ENCODE results near the gene GLIS1.

The GLIS1 gene

DNA sequence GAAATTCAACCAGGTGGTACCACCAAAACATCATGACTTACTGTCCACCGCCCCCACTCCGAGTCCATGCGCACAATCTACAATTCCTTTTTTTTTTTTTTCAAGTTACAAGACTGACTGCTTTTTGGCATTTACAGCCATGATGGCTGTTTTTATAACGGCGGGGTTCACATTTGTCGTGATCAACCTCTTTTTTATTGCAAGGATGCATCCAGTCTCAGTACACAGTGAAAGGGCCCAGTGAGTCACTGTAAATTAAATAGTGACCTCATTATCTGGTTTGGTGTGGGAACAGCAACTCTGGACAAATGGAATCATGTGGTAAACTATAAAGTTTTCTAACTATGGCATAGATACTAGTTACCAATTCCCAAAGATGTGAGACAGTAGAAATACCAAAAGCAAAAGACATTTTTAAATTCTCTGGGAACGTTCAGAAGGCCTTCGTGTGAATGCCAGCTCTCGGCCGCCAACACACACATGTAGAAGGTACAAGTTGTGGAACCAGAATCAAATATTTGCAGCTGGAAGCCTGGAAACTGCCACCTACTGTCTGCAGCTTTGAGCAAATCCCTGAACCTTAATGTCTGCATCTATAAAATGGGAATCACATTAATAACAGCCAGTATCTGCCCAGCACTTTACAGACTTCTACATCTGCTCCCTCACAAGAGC, 4.9 kb downstream of the GLIS1 start:
- Histone ChIP-seq H3K4me3 (ENCODE audit: low read length, poor library complexity, severe bottlenecking) (no peak overlapping the region), H3K4me2 (ENCODE audit: low read depth, low read length, poor library complexity, severe bottlenecking) (no peak overlapping the region), H3K27me3 (ENCODE audit: insufficient read depth, low read length, poor library complexity, severe bottlenecking) (no peaks in the 10 kb centered on the region), H3K9ac (ENCODE audit: low read depth, low read length, poor library complexity, severe bottlenecking) (no peak overlapping the region), H3K79me2 (ENCODE audit: insufficient read depth, low read length) (no peaks in the 10 kb centered on the region), H4K20me1 (ENCODE audit: insufficient read depth, low read length, poor library complexity, severe bottlenecking) (no peaks in the 10 kb centered on the region), H3K36me3 (ENCODE audit: insufficient read depth, low read length) (no peaks in the 10 kb centered on the region), H3K9me3 (ENCODE audit: insufficient read depth, low read depth, low read length) (no peaks in the 10 kb centered on the region), H3F3A (ENCODE audit: low read depth) (no peaks in the 10 kb centered on the region), H3K9me2 (replicated peaks; ENCODE audit: low read depth, low read length) (no peaks in the 10 kb centered on the region), H3K4me1 (ENCODE audit: insufficient read depth, low read length, poor library complexity, severe bottlenecking) (peaks cover 9% of the 10 kb centered on the region), H2AFZ (ENCODE audit: low read length) (no peak overlapping the region)
- TF ChIP-seq EZH2phosphoT487 (IDR thresholded peaks at IDR 0.05; ENCODE audit: borderline replicate concordance), result no peak

DNA sequence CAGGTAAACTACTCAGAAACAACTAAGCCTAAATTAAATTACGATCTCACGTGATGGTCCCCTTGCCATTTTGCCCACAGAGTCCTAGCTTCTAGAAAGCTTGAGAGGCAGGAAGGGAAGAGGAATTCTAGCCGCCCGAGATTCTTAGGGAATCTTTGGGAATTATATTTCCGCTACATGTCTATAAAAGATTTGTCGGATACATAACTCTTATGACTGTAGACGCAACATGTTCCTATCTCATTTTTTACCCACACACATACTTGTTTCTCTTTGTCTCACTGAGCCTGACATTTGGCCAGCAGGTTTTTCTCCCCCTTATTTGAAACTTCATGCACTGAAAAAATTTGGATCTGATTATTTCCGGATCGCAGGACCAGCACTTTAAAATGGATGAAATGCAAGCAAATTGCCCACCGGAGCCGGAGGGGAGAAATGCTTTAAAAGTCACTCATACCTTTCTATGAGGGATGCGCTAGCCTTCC, 5.5 kb downstream of the GLIS1 start:
- Histone ChIP-seq H3K9me2 (replicated peaks; ENCODE audit: low read depth, low read length) (no peaks in the 10 kb centered on the region), H3K4me3 (ENCODE audit: low read length, poor library complexity, severe bottlenecking) (no peak overlapping the region), H3F3A (ENCODE audit: low read depth) (no peaks in the 10 kb centered on the region), H2AFZ (ENCODE audit: low read length) (no peak overlapping the region), H3K4me1 (ENCODE audit: insufficient read depth, low read length, poor library complexity, severe bottlenecking) (peaks cover 9% of the 10 kb centered on the region), H3K9me3 (ENCODE audit: insufficient read depth, low read depth, low read length) (no peaks in the 10 kb centered on the region), H3K27me3 (ENCODE audit: insufficient read depth, low read length, poor library complexity, severe bottlenecking) (no peaks in the 10 kb centered on the region), H3K79me2 (ENCODE audit: insufficient read depth, low read length) (no peaks in the 10 kb centered on the region), H3K4me2 (ENCODE audit: low read depth, low read length, poor library complexity, severe bottlenecking) (no peak overlapping the region), H4K20me1 (ENCODE audit: insufficient read depth, low read length, poor library complexity, severe bottlenecking) (no peaks in the 10 kb centered on the region), H3K9ac (ENCODE audit: low read depth, low read length, poor library complexity, severe bottlenecking) (no peak overlapping the region), H3K36me3 (ENCODE audit: insufficient read depth, low read length) (no peaks in the 10 kb centered on the region)
- no peak for TF ChIP-seq EZH2phosphoT487 (IDR thresholded peaks at IDR 0.05; ENCODE audit: borderline replicate concordance)
- TF ChIP-seq, protein P1, sequence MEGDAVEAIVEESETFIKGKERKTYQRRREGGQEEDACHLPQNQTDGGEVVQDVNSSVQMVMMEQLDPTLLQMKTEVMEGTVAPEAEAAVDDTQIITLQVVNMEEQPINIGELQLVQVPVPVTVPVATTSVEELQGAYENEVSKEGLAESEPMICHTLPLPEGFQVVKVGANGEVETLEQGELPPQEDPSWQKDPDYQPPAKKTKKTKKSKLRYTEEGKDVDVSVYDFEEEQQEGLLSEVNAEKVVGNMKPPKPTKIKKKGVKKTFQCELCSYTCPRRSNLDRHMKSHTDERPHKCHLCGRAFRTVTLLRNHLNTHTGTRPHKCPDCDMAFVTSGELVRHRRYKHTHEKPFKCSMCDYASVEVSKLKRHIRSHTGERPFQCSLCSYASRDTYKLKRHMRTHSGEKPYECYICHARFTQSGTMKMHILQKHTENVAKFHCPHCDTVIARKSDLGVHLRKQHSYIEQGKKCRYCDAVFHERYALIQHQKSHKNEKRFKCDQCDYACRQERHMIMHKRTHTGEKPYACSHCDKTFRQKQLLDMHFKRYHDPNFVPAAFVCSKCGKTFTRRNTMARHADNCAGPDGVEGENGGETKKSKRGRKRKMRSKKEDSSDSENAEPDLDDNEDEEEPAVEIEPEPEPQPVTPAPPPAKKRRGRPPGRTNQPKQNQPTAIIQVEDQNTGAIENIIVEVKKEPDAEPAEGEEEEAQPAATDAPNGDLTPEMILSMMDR (conservative IDR thresholded peaks at IDR 0.05; ENCODE audit: low read length), result no peak

DNA sequence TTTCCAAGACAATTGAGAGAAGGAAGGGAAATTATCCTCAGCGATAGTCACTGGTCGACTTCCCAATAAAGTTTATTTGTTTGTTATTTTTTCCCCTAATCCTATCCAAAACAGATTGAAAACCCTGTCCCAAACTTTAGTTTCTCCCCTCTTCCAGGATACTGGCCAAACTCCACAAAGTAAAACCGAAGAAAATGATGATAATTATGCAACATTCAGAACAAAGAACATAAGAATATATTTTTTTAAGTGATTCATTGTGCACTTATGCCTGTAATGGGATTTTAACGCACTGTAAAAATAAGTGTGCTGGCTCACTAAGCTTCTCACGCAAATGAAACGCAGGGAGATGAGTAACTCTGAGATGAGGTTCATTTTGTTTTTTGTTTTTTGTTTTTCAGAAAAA, 6.0 kb downstream of the GLIS1 start:
- H3K79me2 ChIP-seq (ENCODE audit: insufficient read depth, low read length), result no peaks in the 10 kb centered on the region
- H3K36me3 ChIP-seq (ENCODE audit: insufficient read depth, low read length), result no peaks in the 10 kb centered on the region
- H2AFZ ChIP-seq (ENCODE audit: low read length), result no peak overlapping the region
- no peaks in the 10 kb centered on the region for H3K9me3 ChIP-seq (ENCODE audit: insufficient read depth, low read depth, low read length)
- no peaks in the 10 kb centered on the region for H3K27me3 ChIP-seq (ENCODE audit: insufficient read depth, low read length, poor library complexity, severe bottlenecking)
- H3F3A ChIP-seq (ENCODE audit: low read depth), result no peaks in the 10 kb centered on the region
- peaks cover 9% of the 10 kb centered on the region for H3K4me1 ChIP-seq (ENCODE audit: insufficient read depth, low read length, poor library complexity, severe bottlenecking)
- H3K9ac ChIP-seq (ENCODE audit: low read depth, low read length, poor library complexity, severe bottlenecking), result no peak overlapping the region
- no peak overlapping the region for H3K4me2 ChIP-seq (ENCODE audit: low read depth, low read length, poor library complexity, severe bottlenecking)
- no peak for TF ChIP-seq EZH2phosphoT487 (IDR thresholded peaks at IDR 0.05; ENCODE audit: borderline replicate concordance)
- TF ChIP-seq, protein P1 (conservative IDR thresholded peaks at IDR 0.05; ENCODE audit: low read length), result no peak
- H3K9me2 ChIP-seq (replicated peaks; ENCODE audit: low read depth, low read length), result no peaks in the 10 kb centered on the region
- H4K20me1 ChIP-seq (ENCODE audit: insufficient read depth, low read length, poor library complexity, severe bottlenecking), result no peaks in the 10 kb centered on the region
- H3K4me3 ChIP-seq (ENCODE audit: low read length, poor library complexity, severe bottlenecking), result no peak overlapping the region

DNA sequence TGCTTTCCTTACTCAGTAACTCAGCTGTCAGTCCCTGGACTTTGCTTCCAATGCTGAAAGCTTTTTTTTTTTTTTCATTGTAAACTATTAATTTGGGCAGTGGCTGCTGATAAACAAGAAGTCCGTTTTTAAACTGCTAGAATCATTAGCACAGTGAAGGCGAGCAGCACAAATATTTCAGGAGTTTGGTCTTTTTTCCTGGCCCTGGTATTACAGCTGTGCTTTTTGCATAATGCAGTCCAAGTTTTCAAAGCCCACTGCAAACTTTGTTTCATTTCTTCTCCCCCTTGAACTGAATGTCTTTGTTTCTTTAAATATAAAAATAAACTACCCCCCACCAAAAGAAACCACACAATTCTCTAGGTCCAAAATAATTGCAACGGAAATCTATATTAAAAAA, 6.6 kb downstream of the GLIS1 start:
- TF ChIP-seq, protein P1 (conservative IDR thresholded peaks at IDR 0.05; ENCODE audit: low read length), result no peak
- no peak for TF ChIP-seq EZH2phosphoT487 (IDR thresholded peaks at IDR 0.05; ENCODE audit: borderline replicate concordance)
- Histone ChIP-seq H2AFZ (ENCODE audit: low read length) (peak overlapping the region; percentile 9; the same call in 1 of the 2 replicates), H3K36me3 (ENCODE audit: insufficient read depth, low read length) (no peaks in the 10 kb centered on the region), H3F3A (ENCODE audit: low read depth) (no peaks in the 10 kb centered on the region), H3K4me3 (ENCODE audit: low read length, poor library complexity, severe bottlenecking) (no peak overlapping the region), H3K4me2 (ENCODE audit: low read depth, low read length, poor library complexity, severe bottlenecking) (no peak overlapping the region), H3K9me2 (replicated peaks; ENCODE audit: low read depth, low read length) (no peaks in the 10 kb centered on the region), H3K4me1 (ENCODE audit: insufficient read depth, low read length, poor library complexity, severe bottlenecking) (peaks cover 9% of the 10 kb centered on the region), H4K20me1 (ENCODE audit: insufficient read depth, low read length, poor library complexity, severe bottlenecking) (no peaks in the 10 kb centered on the region), H3K79me2 (ENCODE audit: insufficient read depth, low read length) (no peaks in the 10 kb centered on the region), H3K9ac (ENCODE audit: low read depth, low read length, poor library complexity, severe bottlenecking) (no peak overlapping the region), H3K27me3 (ENCODE audit: insufficient read depth, low read length, poor library complexity, severe bottlenecking) (no peaks in the 10 kb centered on the region), H3K9me3 (ENCODE audit: insufficient read depth, low read depth, low read length) (no peaks in the 10 kb centered on the region)
